ENCODE results near the gene THRB.

DNA sequence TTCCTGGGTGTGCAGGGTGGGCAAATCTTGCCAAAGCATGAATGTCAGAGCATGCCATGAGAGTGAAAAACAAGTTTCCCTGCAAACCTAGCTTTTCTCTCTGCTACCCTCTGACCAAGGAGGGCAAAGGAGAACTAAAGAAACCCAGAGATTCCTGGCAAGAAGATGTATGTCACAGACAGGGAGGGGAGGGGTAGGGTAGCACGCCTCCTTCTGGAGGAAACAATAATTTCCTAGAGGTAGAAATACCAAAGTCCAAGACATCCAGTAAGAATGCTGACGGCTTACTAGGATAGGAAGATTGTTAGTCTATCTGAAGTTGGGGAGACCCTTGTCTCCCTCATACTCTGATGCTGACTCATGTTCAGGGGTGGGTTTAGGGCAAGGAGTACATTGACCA is 345.6 kb downstream of the THRB start:
- TF ChIP-seq, protein P1, sequence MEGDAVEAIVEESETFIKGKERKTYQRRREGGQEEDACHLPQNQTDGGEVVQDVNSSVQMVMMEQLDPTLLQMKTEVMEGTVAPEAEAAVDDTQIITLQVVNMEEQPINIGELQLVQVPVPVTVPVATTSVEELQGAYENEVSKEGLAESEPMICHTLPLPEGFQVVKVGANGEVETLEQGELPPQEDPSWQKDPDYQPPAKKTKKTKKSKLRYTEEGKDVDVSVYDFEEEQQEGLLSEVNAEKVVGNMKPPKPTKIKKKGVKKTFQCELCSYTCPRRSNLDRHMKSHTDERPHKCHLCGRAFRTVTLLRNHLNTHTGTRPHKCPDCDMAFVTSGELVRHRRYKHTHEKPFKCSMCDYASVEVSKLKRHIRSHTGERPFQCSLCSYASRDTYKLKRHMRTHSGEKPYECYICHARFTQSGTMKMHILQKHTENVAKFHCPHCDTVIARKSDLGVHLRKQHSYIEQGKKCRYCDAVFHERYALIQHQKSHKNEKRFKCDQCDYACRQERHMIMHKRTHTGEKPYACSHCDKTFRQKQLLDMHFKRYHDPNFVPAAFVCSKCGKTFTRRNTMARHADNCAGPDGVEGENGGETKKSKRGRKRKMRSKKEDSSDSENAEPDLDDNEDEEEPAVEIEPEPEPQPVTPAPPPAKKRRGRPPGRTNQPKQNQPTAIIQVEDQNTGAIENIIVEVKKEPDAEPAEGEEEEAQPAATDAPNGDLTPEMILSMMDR (IDR thresholded peaks at IDR 0.05) = no peak
- no peak for TF ChIP-seq POLR2A (IDR thresholded peaks at IDR 0.05)
